Heart right ventricle (tissue), 16 donors: ENCODE measurements around the gene ZNF423. TPM values are rescaled to one million over a fixed set of nuclear protein-coding genes. Genes with fewer than 3 reads are reported as not detected.
A peak's percentile ranks its signal among the peaks of the same experiment; 100 is the strongest.

Source experiments
- ATAC-seq, 8 donors: fragments of 200-7000 bp; cut with Tn5 transposase; one replicate each; pipeline ENCODE4 v1.9.1; 2020; ENCODE audit warnings: mild to moderate bottlenecking in 8 of 8, moderate library complexity in 8 of 8, moderate number of reproducible peaks in 1 of 8
- DNase-seq, 2 donors: peaks; one replicate each; pipeline ENCODE4 v3.0.0-alpha.2; 2020
- H3K27ac ChIP-seq, 10 donors: fragments of 200-600 bp; sonication (generic) in 2 of 10; one replicate each; pipeline versions ENCODE4 v1.5.0 to v1.8.0; 2020 to 2022; ENCODE audit warnings: mild to moderate bottlenecking in 3 of 10
- H3K27me3 ChIP-seq, 7 donors: fragments of 200-600 bp; one replicate each; pipeline ENCODE4 v1.8.0; 2021 to 2022; ENCODE audit warnings: mild to moderate bottlenecking in 2 of 7
- H3K36me3 ChIP-seq, 9 donors: fragments of 200-600 bp; sonication (generic) in 1 of 9; one replicate each; pipeline versions ENCODE4 v1.5.0 to v1.8.0; 2020 to 2022; ENCODE audit warnings: mild to moderate bottlenecking in 2 of 9
- H3K4me1 ChIP-seq, 9 donors: fragments of 200-600 bp; sonication (generic) in 1 of 9; one replicate each; pipeline versions ENCODE4 v1.5.0 to v1.8.0; 2020 to 2022; ENCODE audit warnings: mild to moderate bottlenecking in 4 of 9
- H3K4me3 ChIP-seq, 10 donors: fragments of 200-600 bp; sonication (generic) in 2 of 10; one replicate each; pipeline versions ENCODE4 v1.5.0 to v1.8.0; 2020 to 2022; ENCODE audit warnings: mild to moderate bottlenecking in 7 of 10, moderate library complexity in 2 of 10
- H3K9me3 ChIP-seq, 11 donors: fragments of 200-600 bp in 10 of 11; sonication (generic) in 2 of 11; one replicate each; pipeline versions ENCODE4 v1.5.0 to v1.8.0; 2013 to 2022; ENCODE audit warnings: mild to moderate bottlenecking in 2 of 11, control low read depth in 1 of 11, moderate library complexity in 1 of 11
- CTCF ChIP-seq, 9 donors: fragments of 200-600 bp; sonication (generic) in 2 of 9; IDR thresholded peaks; one replicate each; pipeline versions ENCODE4 v1.5.0 to v1.8.0; 2021 to 2022; ENCODE audit warnings: antibody characterized with exemption in 9 of 9, mild to moderate bottlenecking in 5 of 9, moderate library complexity in 1 of 9
- WGBS, 2 donors: extraction: QIAGEN DNeasy Blood & Tissue Kit; methylation state at CpG; one replicate each; pipeline ENCODE4 v1.1.7; 2013; ENCODE audit warnings: inconsistent platforms in 1 of 2; 5-methylcytosine and 5-hydroxymethylcytosine counted together
- intact Hi-C, 10 donors: fragments of 100-400 bp; cut with DNase I; formaldehyde crosslinking; loops; one replicate each; pipeline versions ENCODE4 v1.11.1 to v1.14.2; 2022
- polyA plus RNA-seq, 2 donors: library from polyadenylated mRNA; stranded (reverse); fragments of 200-250 nt; gene quantifications; one replicate each; pipeline ENCODE4 v1.2.3, GENCODE V29; 2013
- total RNA-seq, 10 donors: library from RNA; stranded (reverse); fragmentation: NEBNext Ultra II Directional in 3 of 10; extraction: Animal tissue kit (Norgen Biotek cat#: 25700) in 3 of 10; gene quantifications; one replicate each; pipeline versions ENCODE4 v1.2.1 to v1.2.4, GENCODE V29; 2021 to 2023
- donor health status: Arrhythmogenic right ventricular cardiomyopathy.
- donor health status: ischemic (EF 13 %, LVEDD 7.1; RV severe dilation, severe dysfunction).
- donor health status: healthy with polysubstance abuse.
- donor health status: DM: no; HTN: yes; CAD: no.
- donor health status: DM: no; HTN: no; CAD: no.
- donor health status: ischemic (EF 25% LVEDD 6.9; RV normal size, moderate dysfunction).
- donor health status: ischemic (EF 25% LVEDD 5.7; RV mildly dilated, moderate dysfunction).
- donor health status: healthy.
- donor health status: DM: yes; HTN: yes; CAD: no.
- donor health status: Ischemic cardiomyopathy.
- donor health status: ischemic (EF 35%, LVEDD 5.7; RV mildly dilated, moderate dysfunction).
- donor health status: nonischemic (EF 11% LVEDD 7.7; RV severe dilation, severe dysfunction).
- donor health status: DM: yes; HTN: yes; CAD: no.
- donor health status: PGD.
- donor health status: ischemic (EF 29% LVEDD 5.4; RV normal size, mild dysfunction).
- donor health status: nonischemic (EF 23%, LVEDD 6.1; RV moderate dilation, normal function).

ZNF423 gene
- total and polyA plus RNA-seq, 12 donors, result 2.6 to 10.6 (median 7.0) TPM

DNA sequence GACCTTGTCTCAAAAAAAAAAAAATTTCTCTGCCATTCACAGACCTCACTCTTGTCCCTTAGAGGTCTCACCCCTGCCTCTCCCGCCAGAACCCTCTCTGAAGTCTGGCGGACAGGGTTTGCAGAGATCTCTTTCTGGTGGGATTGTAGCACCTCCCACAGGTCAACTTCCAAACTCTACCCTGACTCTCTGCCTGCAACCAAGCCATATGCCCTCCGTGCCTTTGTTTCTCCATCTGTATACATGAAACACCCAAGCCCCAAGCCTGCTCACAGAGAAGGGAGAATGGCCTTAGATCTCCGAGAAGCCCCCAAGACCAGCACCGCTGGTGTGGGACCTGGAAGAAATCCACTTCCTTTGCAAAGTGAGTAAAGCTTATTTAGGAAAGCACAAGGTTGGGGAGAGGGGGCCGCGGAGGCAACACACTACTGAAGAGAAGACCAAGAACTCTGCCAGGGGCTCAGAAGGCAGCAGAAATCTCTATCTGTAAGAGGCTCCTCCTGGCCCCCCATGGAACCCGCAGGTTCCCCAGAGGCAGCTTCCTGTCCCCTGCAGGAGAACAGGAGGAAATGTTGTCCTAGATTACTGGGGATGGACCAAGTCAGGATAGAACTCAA is 262.4 kb downstream of the ZNF423 start:
- Histone ChIP-seq H3K36me3 (no peaks in the 10 kb centered on the region), H3K9me3 (no peaks in the 10 kb centered on the region), H3K4me3 (no peak overlapping the region), H3K27ac (no peak overlapping the region), H3K27me3 (peaks cover 0 to 5% (median 0%) of the 10 kb centered on the region in 7 donors), H3K4me1 (peaks cover 0 to 42% (median 20%) of the 10 kb centered on the region in 9 donors)
- 74 to 81% methylated on average over 8 of the region's 8 CpGs for WGBS, 2 donors
- TF ChIP-seq CTCF (IDR thresholded peaks at IDR 0.05), result no peak
- ATAC-seq, result no peak
- intact Hi-C loops, result loop anchor here (1.0 to 10.0 kb wide), 9 partner anchors 36 to 189 kb away; no protein-coding TSS in a partner anchor
- no peak for DNase-seq

DNA sequence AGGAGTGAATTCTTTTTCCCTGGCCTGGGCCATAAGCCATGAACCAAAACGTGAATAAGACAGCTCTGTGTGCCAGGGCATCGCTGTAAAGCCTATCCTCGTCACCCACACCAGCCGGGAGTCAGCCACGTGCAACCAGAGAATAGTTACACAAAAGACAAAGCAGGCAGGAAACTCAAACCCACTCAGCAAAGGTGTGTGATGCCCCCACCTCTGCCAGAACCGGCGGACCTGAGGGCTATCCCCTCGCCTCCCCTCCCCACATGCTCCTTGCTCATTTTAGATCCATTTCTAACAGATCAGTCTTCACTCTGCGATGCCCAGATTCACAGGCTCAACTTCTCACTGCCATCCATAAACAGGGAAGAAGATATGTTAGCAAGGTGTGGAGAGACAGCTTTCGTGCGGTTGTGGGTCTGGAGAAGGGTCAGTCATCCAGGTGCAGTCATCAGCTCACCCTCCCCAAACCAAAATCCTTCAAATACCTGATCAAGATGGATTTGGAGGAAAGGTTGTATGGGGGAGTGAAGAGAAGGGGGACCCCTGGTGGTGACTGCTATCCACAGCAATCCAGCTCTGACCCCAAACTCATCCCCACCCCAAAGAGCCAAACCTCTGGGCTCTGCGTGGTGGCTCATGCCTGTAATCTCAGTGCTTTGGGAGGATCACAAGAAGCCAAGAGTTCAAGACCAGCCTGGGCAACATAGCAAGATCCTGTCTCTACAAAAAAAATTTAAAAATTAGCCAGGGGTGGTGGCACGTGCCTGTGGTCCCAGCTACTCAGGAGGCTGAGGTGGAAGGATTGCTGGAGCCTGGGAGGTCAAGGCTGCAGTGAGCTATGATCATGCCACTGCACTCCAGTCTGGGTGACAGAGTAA is 263.1 kb downstream of the ZNF423 start:
- no peaks in the 10 kb centered on the region for H3K9me3 ChIP-seq
- WGBS, 2 donors, result 58% methylated on average over 13 of the region's 13 CpGs
- DNase-seq, result peak in 1 of 2 donors; percentile 18
- intact Hi-C loops, result loop anchor here (1.0 to 10.0 kb wide), 9 partner anchors 35 to 188 kb away; no protein-coding TSS in a partner anchor
- peak in 4 of 8 donors; percentile 54 to 62 (median 60) for ATAC-seq
- no peak overlapping the region for H3K4me3 ChIP-seq
- H3K27me3 ChIP-seq, result peaks cover 0 to 5% (median 0%) of the 10 kb centered on the region in 7 donors
- H3K27ac ChIP-seq, result no peak overlapping the region
- TF ChIP-seq CTCF (IDR thresholded peaks at IDR 0.05), result peak; percentile 53 to 82 (median 79)
- H3K4me1 ChIP-seq, result peaks cover 0 to 42% (median 20%) of the 10 kb centered on the region in 9 donors
- H3K36me3 ChIP-seq, result no peaks in the 10 kb centered on the region

DNA sequence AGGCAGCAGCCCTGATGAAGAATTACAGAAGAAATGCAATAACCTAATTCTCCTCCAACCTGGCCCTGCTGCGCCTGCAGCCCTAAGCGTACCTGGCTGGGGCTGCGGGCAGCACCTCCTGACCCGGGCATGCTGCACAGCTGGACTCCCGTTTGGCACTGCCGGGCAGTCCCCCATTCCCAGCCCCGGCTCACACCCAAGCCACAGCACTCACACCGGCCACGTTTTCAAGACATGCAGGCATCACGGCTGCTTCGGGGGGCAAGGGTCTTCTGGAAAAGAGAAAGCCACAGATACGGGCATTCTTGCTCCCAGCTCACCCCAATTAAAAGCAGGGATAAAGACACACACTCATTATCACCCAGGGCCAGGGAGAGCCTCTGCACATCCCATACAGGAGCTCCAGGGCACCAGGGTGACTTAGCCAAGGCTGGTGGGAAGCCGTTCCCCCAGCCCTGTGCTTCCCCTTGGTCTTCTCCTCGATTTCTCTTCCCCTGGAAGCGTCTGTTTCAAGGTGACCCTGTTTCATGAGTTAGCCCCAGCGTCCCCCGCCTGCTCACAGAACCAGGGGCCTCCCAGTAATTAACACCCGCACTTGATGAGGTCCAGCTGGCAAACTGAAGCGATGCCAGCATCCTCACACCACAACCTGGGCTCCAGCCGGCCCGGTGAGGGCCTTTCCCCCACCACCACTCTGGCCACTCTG is 265.6 kb downstream of the ZNF423 start:
- Histone ChIP-seq H3K36me3 (no peaks in the 10 kb centered on the region), H3K4me3 (no peak overlapping the region), H3K9me3 (no peaks in the 10 kb centered on the region), H3K27me3 (peaks cover 0 to 5% (median 0%) of the 10 kb centered on the region in 7 donors), H3K4me1 (peaks cover 0 to 22% (median 5%) of the 10 kb centered on the region in 9 donors), H3K27ac (no peak overlapping the region)
- DNase-seq, result no peak
- no peak for ATAC-seq
- intact Hi-C loops, result loop anchor here in 9 of 10 donors (5.0 to 10.0 kb wide), 6 partner anchors 33 to 186 kb away; no protein-coding TSS in a partner anchor
- TF ChIP-seq CTCF (IDR thresholded peaks at IDR 0.05), result no peak
- 87 to 88% methylated on average over 21 of the region's 21 CpGs for WGBS, 2 donors

DNA sequence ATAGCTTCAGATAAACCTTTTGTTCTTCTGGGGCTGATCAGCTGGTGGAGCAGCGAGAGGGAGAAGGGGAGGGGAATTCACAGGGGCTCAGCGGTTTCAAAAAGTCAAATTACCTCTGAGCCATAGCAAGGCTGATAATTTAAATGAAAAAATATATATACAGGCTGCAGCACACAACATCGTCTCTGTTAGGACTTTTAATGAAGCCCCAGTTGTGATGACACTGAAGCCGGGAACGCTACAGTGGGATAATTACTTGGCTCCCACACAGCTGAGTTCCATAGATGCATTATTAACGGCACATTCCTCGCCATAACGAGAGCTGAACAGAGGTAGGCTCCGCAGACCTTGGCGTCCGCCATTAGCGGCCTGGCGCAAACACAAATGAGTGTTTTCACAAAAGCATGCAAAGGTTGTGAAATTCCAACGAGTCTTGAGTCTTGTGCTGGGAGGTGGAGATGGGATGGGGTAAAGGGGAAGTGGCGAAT is 266.3 kb downstream of the ZNF423 start:
- no peak for TF ChIP-seq CTCF (IDR thresholded peaks at IDR 0.05)
- no peak for ATAC-seq
- no peaks in the 10 kb centered on the region for H3K9me3 ChIP-seq
- peaks cover 0 to 15% (median 0%) of the 10 kb centered on the region in 9 donors for H3K4me1 ChIP-seq
- peaks cover 0 to 5% (median 0%) of the 10 kb centered on the region in 7 donors for H3K27me3 ChIP-seq
- intact Hi-C loops, result loop anchor here in 9 of 10 donors (5.0 to 10.0 kb wide), 6 partner anchors 32 to 185 kb away; no protein-coding TSS in a partner anchor
- no peaks in the 10 kb centered on the region for H3K36me3 ChIP-seq
- 86 to 89% methylated on average over 15 of the region's 15 CpGs for WGBS, 2 donors
- no peak overlapping the region for H3K4me3 ChIP-seq
- H3K27ac ChIP-seq, result no peak overlapping the region
- no peak for DNase-seq
